ENCODE measurements around the gene TTC21B.

- TF ChIP-seq, protein P1, sequence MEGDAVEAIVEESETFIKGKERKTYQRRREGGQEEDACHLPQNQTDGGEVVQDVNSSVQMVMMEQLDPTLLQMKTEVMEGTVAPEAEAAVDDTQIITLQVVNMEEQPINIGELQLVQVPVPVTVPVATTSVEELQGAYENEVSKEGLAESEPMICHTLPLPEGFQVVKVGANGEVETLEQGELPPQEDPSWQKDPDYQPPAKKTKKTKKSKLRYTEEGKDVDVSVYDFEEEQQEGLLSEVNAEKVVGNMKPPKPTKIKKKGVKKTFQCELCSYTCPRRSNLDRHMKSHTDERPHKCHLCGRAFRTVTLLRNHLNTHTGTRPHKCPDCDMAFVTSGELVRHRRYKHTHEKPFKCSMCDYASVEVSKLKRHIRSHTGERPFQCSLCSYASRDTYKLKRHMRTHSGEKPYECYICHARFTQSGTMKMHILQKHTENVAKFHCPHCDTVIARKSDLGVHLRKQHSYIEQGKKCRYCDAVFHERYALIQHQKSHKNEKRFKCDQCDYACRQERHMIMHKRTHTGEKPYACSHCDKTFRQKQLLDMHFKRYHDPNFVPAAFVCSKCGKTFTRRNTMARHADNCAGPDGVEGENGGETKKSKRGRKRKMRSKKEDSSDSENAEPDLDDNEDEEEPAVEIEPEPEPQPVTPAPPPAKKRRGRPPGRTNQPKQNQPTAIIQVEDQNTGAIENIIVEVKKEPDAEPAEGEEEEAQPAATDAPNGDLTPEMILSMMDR (conservative IDR thresholded peaks at IDR 0.05; ENCODE audit: low read length), result no peak
- TF ChIP-seq EZH2phosphoT487 (IDR thresholded peaks at IDR 0.05; ENCODE audit: borderline replicate concordance, low read depth, low read length), result no peak
Measured at GRCh38 chr2:165863810-165864261, 89.7 kb downstream of the TTC21B start.

Data from OCI-LY7 (cell line).